HG03135 (cell line): ENCODE results near the gene SAP30.
A peak's percentile ranks its signal among the peaks of the same experiment; 100 is the strongest.

ENCODE experiments used
- ATAC-seq: cut with Tn5 transposase; IDR thresholded peaks from one replicate; pipeline ENCODE4 v1.9.1; 2021; ENCODE audit warnings: mild to moderate bottlenecking, moderate library complexity; ENCODE audit not compliant: unreplicated experiment

The SAP30 gene

DNA sequence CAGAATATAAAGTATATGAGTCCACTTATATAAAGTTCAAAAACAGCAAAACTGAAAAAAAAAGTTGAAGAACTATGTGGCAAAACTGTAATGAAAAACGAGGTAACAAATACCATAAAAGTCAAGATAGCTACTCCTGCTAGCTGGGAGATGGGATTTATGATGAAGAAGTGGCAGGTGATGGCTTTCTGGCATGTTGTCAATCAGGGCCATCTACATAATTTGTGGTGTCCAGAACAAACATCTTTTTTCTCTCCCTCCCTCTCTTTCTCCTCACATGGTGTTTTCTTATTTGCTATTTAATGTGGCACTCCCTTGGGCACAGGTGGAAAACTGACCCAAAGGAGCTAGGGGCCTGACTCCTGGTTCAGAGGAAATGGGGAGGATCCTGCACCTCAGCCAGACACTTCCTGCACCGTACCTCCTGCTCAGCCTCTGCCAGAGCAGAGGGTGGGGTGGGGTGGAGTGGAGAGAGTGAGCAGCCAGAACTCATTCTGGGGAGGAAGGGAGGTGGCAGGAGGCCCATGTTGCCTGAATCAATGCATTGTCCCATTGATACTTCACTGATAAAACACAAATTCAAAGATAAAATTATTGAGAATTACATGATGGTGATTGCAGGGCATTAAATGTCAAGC lies 5.3 kb upstream of the SAP30 start:
- ATAC-seq, result no peak

DNA sequence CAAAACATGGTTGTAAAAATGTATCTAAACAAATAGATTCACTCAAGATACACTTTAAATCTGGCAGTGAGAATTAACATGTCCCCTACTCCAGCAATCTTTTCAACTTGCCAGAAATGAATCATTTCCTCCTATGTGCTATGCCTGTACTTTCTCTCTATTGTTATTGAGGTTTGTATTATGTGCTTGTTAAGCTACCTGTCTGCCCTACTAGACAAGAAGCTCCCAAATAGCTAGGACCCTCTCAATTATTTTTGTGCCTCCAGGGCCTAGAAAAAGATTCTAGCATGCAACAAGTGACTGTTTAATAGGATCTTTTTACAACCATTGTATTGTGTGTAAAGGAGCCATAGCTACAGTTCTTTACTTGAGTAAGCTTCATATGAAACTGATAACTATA lies 3.5 kb upstream of the SAP30 start:
- ATAC-seq, result no peak

DNA sequence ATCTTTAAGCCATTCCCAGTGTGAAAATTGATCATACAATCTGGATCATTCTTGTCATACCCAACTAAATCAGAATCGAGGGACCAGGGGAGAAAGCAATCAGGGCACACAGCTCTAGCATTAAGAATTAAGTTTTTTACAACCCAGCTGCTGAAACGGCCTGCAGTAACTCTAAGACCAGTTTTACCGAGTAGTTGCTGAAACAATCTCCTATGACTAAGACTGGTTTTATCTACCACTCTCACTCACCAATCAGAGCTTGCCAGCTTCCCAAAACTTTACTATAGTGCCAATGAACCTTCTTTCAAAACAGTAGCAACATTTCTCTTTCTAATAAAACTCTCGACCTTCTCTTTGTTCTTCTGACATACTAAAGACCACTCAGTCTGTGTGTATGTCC lies 2.8 kb upstream of the SAP30 start:
- no peak for ATAC-seq

DNA sequence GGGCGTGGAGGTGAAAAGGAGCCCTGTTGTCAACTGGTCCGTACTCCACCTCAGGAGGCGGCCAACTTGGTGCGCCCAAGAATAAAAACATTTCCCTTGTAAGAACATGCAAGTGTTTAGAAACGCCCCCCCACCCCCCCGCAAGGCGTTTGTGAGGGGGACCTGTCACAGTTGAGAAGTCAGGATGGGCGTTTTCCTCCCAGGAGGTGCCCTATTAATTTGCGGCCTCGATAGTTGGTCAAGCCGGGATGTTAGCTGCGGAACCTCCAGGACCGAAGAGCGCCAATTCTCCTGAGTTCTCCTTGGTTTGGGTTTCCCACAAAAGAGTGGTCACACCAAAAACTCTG lies 651 bp upstream of the SAP30 start:
- peak; percentile 6 for ATAC-seq

DNA sequence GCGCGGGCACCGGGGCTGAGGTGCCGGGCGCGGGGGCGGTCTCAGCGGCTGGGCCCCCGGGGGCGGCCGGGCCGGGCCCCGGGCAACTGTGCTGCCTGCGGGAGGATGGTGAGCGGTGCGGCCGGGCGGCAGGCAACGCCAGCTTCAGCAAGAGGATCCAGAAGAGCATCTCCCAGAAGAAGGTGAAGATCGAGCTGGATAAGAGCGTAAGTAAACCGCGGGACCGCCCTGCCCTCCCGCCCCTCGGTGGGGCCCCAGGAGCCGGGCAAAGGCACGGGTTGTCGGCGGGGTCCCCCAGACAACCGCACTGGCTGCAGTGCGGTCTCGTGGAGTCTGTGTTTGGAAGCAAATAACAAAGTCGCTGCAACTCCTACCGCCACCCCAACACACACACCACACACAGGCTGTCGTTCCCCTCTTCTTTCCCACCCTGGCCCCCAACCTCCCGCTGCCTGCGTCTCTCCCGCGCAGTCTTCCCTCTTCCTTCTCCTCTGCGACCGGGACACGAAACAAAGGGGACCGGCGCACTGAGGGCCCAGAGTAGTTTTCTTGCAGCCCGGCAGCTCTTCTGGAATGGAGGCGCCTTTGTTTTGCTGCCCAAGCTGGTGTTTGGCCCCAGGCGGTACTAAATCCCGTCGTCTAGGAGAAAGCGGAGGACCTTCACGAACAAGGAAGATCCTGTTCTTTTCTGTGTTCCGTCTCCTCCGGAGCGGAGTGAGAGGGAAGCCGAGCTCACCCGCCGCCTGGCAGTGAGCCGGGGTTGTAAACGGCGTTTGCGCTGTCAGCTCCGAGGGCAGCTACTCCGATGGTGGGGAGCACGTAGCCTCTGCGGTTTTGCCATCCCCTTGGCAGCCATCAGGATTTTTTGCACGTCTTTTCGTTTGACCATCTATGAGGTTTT lies 788 bp downstream of the SAP30 start:
- peak; percentile 22 for ATAC-seq

DNA sequence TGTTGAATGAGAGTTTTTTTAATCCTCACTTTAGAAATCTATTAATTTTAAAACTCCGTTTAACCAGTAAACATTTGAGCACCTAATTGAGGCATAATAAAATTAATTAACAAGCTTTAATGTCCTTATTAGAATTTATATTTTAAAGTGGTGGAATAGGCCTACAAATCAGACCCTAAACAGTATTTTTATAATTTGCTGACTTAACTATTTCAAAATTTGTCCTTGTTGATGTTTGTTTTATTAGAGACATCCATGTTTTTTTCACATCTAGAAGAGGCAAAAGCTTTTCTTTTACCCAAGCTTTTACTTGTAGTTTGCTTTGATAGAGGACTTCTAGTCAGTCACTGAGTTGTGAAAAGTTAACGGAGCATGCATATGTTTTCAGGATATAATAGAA lies 3.8 kb downstream of the SAP30 start:
- no peak for ATAC-seq

DNA sequence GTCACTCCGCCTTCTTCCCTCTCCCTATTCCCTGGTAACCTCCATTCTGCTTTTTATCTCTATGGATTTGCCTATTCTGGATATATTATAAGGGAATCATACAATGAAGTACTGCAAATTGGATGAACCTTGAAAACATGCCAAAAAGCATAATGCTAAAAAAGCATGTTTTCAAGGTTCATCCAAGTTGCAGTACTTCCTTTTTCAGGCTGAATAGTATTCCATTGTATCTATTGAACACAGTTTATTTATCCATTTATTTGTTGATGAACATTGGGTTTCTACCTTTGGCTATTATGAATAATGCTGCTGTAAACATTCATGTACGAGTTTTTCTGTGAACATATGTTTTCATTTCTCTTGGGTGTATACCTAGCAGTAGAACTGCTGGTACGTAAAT lies 9.2 kb downstream of the SAP30 start:
- ATAC-seq, result no peak

DNA sequence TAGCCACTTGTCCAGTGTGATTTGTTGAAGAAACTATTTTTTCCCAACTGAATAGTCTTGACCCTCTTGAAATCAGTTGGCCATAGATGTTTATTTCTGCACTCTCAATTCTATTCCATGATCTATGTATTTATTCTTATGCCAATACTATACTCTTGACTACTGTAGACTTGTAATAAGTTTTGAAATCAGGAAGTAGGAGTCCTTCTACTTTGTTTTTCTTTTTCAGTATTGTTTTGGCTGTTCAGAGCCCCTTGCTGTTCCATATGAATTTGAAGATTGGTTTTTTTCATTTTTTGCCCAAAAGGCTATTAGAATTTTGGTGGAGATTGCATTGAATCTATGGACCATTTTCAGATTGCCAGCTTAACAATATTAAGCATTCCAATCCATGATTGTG lies 10.2 kb downstream of the SAP30 start:
- no peak for ATAC-seq

DNA sequence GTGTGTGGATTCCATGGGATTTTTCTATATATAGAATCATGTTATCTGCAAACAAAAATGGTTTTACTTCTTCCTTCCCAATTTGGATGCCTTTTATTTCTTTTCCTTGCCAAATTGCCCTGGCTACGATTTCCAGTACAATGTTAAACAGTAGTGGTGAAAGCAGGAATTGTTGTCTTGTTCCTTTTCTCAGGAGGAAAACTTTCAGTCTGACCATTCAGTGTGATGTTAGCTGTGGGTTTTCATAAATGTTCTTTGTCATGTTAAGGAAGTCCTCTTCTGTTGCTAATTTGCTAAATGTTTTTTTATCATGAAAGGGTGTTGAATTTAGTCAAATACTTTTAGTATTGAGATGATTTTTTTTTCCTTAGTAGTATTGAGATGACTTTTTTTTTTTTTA lies 10.9 kb downstream of the SAP30 start:
- ATAC-seq, result no peak

DNA sequence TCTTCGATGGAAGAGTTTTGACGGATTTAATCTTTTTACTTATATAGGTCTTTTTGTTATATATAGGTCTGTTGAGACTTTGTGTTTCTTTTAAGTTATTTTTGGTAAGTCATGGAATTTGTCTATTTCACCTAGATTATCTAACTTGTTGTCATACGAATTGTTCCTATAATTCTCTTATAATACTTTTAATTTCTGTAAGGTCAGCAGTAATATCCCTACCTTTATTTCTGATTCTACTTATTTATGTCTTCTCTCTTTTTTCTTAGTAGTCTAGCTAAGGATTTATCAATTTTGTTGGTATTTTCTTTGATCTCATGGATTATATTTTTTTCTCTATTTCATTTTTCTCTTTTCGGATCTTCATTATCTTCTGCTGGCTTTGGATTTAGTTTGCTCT lies 11.6 kb downstream of the SAP30 start:
- no peak for ATAC-seq

DNA sequence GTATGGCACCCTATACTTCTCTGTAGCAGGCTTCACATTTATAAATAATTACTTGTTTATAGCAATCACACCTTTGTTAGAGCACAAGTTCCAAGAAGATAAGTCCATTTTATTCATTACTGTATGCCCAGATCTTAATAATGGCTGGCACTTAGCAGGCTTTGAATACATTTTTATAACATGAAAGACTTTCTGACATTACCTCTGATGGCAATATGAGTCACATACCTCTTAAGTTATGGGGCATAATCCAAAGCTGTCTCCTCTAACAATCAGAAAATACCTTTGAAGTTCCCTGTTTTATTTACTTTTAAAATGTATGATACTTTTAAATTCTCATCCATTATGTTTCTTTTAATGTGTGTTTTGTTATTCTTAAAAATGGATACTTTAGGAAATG lies 16.0 kb downstream of the SAP30 start:
- no peak for ATAC-seq

DNA sequence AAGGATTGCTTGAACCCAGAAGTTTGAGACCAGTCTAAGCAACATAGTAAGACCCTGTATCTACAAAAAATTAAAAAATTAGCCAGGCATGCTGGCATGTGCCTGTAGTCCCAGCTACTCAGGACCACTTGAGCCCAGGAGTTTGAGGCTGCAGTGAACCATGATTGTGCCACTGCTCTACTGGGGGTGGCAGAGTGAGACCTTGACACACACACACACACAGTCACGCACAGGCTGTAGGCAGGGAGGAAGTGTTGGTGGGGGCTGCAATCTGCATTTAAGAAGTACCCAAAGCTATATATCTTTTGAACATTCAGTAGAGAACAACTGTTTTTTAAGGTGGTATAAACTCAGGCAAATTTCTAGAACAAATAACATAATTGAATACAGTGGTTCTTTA lies 20.9 kb downstream of the SAP30 start:
- no peak for ATAC-seq

DNA sequence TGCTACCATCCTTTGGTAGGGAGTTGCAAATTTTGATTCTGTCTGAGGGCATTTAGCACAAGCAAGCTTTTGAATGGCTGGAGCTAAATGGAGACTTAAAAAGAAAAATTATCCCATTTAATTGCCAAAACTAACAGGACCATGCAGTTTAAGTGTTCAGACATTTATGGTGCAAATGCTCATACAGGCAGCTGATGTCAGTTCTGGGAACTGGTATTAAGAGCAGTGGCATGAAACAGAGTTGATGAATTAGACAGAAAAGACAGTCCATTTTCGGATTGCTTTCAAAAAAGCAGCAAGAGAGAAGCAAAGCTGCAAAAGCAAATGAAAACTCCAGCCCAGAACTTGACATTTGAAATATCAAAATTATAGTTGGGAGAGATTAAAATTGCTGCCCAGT lies 26.9 kb downstream of the SAP30 start:
- no peak for ATAC-seq

DNA sequence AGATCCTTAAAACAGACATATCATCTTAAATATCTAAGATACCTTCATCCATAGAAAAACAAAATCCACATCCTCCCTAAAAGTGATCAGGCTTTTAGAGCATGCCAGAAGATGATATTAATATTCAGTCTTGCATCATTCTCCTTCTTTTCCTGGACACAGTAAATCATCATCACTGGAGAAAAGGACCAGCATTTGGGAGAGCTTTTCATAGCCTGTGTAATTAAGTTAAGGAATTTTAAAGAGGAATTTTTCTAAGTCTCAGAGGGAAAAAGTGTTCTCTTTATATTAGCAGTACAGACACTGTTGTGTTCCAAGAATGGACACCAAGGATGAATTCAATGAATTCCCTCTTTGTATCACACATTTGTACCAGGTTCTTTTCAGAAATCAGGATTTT lies 27.5 kb downstream of the SAP30 start:
- ATAC-seq, result no peak

DNA sequence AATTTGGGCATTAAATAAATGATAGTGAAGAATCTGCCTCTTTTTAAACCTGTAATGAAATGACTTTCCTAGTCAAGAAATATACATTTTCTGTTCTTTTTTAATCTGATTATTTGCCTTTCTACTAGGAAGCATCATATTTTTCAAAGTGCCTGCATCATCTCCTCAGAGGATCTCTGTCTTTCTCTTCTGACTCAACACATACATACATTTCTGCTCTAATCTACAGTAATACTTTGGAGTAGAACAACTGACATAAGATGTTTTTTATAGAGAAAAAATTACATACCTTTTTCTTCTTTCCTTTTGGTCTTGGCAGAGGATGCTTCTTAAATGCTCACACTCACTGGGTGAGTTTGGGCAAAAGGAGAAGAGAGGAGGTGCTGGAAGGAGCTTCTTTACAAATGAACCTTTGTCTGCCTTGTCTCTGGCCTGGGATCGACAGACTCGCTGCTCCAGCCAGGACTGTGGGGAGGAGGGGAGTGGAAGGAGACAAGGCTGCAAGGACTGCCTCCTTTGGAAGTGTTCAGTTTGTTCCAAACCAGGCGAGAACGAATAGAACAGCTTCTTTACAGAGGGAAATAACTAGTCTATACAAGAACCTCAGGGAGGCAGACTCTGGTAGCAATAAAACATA lies 28.1 kb downstream of the SAP30 start, which contains the start of gene SCRG1:
TSS of gene SCRG1 (minus strand) at position 338 of the 637 bp plus-strand sequence. CDS start 7,702 bp downstream, outside the sequence.
- no peak for ATAC-seq

DNA sequence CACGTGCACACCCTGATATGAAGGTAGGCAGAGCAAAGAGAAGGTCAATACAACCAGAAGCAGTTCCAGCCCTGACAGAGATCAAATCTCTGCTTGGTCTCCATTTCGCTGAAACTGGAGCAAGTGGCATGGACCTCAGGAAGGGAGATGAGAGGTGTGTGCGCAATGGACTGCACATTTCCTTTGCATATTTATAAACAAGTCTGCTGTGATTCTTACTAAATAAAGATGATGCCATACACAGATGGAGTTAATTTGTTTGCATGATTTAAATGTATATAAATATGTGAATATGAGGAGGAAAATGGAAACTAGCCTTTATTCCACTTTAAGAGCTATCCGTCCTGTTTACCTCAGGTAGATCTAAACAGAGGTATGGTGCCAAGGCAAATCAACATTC lies 30.3 kb downstream of the SAP30 start:
- no peak for ATAC-seq

DNA sequence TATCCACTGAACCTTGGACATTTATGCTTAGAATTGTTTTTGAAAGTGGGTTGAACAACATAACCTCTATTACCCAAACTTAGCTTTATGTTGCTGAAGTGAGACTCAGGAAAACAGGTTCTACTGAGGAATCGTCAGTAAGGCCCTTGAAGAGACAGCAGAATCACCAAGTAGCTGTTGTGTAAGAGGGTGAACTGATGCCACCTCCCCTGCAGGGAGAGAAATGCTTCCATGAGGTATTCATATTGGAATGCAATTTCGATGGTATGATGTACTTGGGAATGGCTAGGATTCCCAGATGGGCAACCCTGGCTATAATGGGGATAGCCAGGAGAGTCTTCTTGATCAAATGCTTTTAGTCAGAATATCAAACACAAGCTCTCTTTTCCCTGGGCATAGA lies 32.3 kb downstream of the SAP30 start:
- no peak for ATAC-seq

DNA sequence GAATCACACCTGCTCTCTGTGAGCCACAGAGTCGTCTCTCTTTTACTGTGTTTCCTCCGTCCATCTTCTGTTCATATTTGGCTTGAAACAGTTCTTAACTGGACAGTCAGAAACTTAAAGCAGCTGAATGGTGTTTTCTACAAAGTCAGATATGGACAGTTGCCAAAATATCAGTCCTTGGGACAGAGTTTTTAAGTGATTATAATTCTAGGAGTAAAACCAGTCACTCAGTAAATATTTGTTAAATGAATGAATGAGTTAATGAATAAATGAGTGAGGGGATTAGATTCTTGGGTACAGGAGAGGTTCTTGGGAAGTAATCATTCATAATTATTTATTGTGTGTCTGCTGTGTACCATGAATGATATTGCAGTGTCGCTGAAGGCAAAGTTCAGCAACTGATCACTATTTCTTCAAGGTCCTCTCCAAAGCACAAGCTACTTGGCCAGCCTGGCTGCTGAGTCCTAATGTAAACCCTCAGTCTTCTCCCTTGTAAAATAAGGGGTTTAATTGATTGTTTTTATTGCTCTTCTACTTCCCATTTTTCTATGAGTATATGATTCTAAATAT lies 33.6 kb downstream of the SAP30 start:
- no peak for ATAC-seq

DNA sequence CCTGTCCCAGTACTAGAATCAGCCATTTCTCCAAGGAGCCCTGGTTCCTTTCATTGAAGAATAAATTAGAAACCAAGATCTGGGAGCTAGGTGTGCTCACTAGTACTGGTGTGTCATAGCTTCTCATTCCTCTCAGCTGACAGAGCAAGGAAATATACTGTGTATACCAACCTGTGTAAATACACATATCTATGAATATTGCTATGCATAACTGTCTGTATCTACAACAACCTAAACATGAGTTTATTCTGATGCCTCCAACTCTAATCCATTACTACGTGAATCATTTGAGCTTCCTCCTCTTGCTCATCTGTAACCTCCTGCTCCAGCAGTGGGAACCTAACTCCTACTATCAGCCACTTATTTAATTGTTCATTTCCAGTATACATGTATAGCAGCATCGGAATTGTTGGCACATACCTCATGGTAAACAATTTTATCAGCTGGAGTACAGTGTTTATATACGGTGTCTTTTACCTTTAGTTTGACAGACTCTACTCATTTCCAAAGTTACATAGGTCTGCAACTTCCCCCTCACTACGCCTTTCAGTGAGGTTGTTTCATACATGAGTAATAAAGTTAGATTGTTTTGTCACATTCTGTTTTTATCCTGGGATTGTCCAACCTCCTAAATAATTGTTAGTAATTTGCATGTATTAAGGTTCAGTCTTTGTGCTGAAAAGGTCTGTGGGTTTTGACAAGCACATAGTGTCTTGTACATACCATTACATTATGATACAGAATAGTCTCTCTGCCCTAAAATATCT lies 35.3 kb downstream of the SAP30 start:
- ATAC-seq, result no peak

DNA sequence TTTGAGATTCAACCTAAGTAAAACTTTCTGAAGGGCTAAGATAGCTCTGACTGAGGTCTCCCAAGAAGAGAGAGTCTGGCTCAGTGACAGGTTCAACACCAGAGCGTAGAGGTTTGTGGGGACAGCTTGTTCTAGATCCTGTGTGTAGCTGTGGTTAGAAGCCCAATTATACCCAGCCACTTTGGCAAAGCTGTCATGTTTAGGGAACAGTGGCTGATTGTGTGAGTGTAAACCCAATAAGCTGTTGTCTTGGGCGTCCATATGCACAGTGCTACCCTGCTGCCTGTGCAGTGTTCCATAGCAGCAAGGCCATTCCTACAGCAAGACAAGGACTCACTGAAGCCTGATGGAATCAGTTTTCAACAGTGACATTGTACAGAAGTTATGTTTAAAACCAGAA lies 39.3 kb downstream of the SAP30 start:
- no peak for ATAC-seq

DNA sequence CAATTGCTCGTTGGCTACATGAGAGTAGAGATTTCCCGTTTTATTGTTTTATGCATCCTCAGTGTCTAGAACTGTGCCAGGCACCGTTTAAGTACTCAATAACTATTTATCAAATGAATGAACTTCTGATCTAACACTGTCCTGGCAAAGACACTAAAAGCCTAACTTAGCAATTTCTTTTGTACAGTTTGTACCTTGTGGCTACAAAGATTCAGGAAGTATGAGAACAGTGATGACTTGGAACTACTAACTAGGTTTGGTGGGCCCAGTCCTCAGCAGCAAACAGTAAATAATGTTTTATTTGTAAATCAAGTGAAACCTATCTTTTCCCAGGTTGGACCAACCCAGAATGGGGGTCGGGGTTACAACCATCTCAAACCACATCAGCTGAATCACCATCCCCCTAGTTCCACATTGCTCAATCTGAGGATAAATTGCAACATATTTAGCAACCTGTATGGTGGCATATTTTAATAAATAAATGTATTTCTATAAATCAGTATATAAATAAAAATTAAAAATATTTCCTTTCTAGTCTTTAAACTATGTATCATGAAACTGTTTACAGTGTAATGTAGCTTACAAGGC lies 40.4 kb downstream of the SAP30 start:
- no peak for ATAC-seq
